ENCODE data around the gene CAPS2.

CAPS2 gene

GRCh38 chr12:75302781-75303180, 27.3 kb downstream of the CAPS2 start:
- no peak for DNase-seq

DNA sequence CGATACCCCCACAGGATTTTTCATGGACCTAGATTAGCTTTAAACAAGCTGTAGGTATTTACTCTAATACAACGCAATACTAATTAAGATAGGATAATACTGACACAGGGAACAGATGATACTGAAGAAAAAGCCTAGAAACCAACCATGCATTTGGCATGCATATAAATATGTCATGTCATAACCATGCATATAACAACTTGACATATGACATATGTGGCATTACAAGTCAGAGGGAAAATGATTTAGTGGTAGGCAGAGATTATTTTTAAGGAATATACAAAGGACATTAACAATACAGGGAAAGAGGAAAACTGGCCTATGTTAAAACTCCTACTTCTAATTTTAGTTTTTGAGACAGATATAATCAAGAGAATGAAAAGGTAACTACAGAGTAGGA, 27.9 kb downstream of the CAPS2 start:
- no peak for DNase-seq

DNA sequence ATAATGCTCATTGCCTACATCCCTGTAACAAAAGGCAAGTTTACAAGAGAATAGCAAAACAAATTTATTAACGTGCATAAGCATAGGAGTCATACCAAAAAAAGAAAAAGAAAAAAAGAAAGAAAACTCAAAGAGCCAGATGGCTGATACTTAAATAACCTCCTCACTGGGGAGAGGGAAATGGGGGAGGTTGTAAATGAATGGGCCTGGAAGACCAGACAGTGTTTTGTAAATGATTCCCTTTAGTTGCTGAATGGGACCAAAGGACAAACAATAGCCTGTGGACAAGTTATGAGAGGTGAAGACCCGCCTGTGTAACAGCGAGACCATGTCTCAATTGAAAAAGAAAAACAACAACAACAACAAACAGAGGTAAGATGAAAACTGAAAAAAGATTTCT, 35.3 kb downstream of the CAPS2 start:
- DNase-seq, result no peak

- DNase-seq, result no peak
These were observed 35.8 kb downstream of the CAPS2 start for GRCh38 chr12:75294336-75294735.

GRCh38 chr12:75291014-75291413, 39.1 kb downstream of the CAPS2 start:
- DNase-seq, result no peak

DNA sequence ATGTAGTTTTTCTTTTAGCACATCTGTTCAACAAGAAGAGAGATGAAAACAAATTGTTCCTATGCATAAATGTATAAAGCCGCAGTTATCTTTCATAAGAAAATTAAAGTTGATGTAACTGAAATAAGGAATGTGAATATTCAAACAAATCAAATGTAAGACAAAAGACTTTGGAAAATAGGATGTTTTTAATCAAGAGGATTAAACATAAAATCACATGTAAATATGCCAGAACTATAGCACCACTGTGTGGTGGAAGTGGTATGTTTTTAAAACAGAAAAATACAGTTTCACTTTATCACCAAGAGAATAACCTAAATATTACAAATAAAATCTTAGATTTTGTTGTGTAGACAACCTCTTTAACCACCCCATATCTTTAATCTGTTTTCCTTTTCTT, 40.4 kb downstream of the CAPS2 start:
- no peak for DNase-seq

GRCh38 chr12:75288860-75289259, 41.3 kb downstream of the CAPS2 start:
- DNase-seq, result no peak

GRCh38 chr12:75275702-75276101, 54.4 kb downstream of the CAPS2 start:
- no peak for DNase-seq

DNA sequence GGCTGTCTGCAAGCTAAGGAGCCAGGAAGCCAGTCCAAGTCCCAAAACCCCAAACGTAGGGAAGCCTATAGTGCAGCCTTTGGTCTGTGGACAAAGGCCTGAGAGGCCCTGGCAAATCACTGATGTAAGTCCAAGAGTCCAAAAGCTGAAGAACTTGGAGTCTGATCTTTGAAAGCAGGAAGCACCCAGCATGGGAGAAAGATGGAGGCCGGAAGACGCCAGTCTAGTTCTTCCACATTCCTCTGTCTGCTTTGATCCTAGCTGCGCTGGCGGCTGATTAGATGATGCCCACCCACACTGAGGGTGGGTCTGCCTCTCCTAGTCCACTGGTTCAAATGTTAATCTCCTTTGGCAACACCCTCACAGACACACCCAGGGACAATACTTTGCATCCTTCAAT, 58.5 kb downstream of the CAPS2 start:
- no peak for DNase-seq

GRCh38 chr12:75270157-75270556, 60.0 kb downstream of the CAPS2 start:
- DNase-seq, result no peak

- DNase-seq, result no peak
These were observed 60.9 kb downstream of the CAPS2 start for GRCh38 chr12:75269209-75269608.

DNA sequence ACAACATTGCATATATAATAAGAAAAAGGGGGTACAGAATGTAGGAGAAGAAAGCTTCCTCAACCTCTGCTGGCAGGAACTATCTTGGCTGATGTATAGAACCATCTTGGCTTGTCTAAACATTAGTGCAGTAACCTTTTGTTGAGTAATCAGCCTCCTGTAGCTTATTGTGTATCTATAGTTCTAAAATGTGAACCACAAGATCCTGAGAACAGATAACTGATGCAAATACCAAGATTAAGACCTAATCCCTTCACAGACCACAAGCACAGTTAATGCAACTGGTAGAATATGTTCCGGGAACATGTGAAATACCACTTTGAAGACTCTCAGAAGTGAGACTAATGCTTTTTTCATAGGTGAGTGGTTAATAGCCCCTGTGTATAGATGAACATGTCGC, 69.8 kb downstream of the CAPS2 start:
- no peak for DNase-seq

DNA sequence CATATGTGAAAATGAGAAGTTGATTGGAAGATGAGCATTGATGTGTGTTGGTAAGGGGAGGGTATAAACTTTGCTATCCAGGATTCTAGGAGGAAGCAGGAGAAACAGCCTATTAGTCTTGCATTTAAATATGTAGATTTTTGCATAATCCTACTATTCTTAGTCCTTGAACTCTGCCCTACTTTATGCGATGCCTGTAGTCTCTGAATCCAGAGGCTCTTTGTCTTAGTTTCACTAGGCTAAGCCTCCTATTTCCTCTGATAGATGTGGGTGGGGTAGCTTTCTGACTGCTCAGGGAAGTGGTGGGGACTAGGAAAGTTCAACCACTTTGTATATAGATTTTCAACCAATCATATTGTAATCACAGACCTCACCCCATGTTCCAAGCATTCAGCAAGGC, 71.0 kb downstream of the CAPS2 start:
- DNase-seq, result no peak

GRCh38 chr12:75257510-75257909, 72.6 kb downstream of the CAPS2 start:
- no peak for DNase-seq

- no peak for DNase-seq
These were observed 85.0 kb downstream of the CAPS2 start for GRCh38 chr12:75245108-75245507.

GRCh38 chr12:75239987-75240386, 90.1 kb downstream of the CAPS2 start:
- no peak for DNase-seq

GRCh38 chr12:75236206-75236605, 93.9 kb downstream of the CAPS2 start:
- DNase-seq, result no peak

- no peak for DNase-seq
These were observed 103.0 kb downstream of the CAPS2 start for GRCh38 chr12:75227132-75227531.

All from stimulated activated CD4-positive, alpha-beta T cell treated with anti-CD3 and anti-CD28 coated beads, Interleukin-2, amount 100 ng/mL, for 24 hours (primary cell).